OCI-LY7 (cell line): ENCODE data around the gene ADCY1.
"Not testable (repeated sequence)": the region's sequence is repeated elsewhere in the genome, so short reads cannot be mapped to it uniquely, and the experiment has no call there.

Source experiments
- EZH2phosphoT487 ChIP-seq: fragments of 200-600 bp; sonication (generic); IDR thresholded peaks from 2 replicates; pipeline ENCODE4 v1.6.1; 2018; ENCODE audit warnings: low read depth, borderline replicate concordance, mild to moderate bottlenecking, mixed run types, antibody characterized with exemption, low read length, moderate library complexity, mixed read lengths
- TF ChIP-seq, protein P1 (sequence below): fragments of 200-600 bp; sonication (generic); conservative IDR thresholded peaks from 2 replicates; pipeline ENCODE4 v1.5.1; 2014; ENCODE audit warnings: mild to moderate bottlenecking, antibody characterized with exemption, low read length, moderate library complexity, mixed read lengths

DNA sequence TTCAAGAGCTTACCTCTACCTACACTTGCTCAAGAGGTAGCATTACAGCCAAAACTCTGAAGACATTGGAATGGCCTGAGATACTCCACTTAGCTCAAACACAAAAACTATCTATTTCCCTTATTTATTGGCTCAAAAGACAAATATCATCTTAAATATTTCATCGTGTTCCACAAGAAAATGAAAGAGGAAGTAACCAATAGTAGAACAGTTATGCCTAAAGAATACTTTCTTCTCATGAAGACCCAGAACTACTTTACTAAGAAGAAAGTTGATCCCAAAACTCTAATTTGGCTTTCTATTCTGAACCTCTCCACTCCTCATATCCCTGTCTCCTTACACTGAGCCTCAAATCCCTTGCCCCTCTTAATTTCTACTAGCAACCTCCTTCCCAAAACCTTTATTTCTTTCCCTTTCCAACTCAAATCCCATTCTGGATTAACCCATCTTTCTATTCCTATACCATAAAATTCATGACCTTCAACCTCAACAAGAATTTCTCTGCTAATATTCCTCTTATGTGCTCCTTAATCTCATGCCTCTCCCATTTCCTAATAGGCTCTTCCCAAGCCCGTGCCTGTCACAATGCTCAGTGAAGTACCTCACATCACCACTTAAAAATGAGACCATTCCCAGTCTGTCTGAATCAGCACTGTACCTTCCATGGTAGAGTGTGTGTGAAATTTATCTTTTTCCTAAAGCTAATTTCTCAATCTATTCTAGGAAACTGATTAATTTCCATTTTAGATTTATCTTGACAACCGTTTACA lies 188.2 kb downstream of the ADCY1 start:
- TF ChIP-seq, protein P1, sequence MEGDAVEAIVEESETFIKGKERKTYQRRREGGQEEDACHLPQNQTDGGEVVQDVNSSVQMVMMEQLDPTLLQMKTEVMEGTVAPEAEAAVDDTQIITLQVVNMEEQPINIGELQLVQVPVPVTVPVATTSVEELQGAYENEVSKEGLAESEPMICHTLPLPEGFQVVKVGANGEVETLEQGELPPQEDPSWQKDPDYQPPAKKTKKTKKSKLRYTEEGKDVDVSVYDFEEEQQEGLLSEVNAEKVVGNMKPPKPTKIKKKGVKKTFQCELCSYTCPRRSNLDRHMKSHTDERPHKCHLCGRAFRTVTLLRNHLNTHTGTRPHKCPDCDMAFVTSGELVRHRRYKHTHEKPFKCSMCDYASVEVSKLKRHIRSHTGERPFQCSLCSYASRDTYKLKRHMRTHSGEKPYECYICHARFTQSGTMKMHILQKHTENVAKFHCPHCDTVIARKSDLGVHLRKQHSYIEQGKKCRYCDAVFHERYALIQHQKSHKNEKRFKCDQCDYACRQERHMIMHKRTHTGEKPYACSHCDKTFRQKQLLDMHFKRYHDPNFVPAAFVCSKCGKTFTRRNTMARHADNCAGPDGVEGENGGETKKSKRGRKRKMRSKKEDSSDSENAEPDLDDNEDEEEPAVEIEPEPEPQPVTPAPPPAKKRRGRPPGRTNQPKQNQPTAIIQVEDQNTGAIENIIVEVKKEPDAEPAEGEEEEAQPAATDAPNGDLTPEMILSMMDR = not testable (repeated sequence)
- TF ChIP-seq EZH2phosphoT487 = not testable (repeated sequence)
